Neural cell (in vitro differentiated cells): ENCODE results near the gene CHCHD10. TPM values are rescaled to one million over a fixed set of nuclear protein-coding genes. Genes with fewer than 3 reads are reported as not detected.
A peak's percentile ranks its signal among the peaks of the same experiment; 100 is the strongest.

Source experiments
- H2AFZ ChIP-seq: fragments of 200-600, 300-800 bp; sonication (generic), shearing (Covaris generic); 2 replicates; pipeline ENCODE4 v1.6.0; 2014; ENCODE audit warnings: low read depth, mild to moderate bottlenecking, antibody characterized with exemption, low read length, moderate library complexity
- H3F3A ChIP-seq: fragments of 200-600 bp; shearing (Covaris generic); 2 replicates; pipeline ENCODE4 v1.6.1; 2016; ENCODE audit warnings: mild to moderate bottlenecking, moderate library complexity, mixed read lengths, antibody characterized with exemption, low read length; ENCODE audit not compliant: insufficient read depth, poor library complexity, severe bottlenecking
- H3K27ac ChIP-seq: fragments of 200-600, 300-800 bp; sonication (generic), shearing (Covaris generic); 2 replicates; pipeline ENCODE4 v1.5.1; 2014; ENCODE audit warnings: mild to moderate bottlenecking, low read length, moderate library complexity
- H3K27me3 ChIP-seq: fragments of 300-800, 200-600 bp; sonication (generic), shearing (Covaris generic); 2 replicates; pipeline ENCODE4 v1.6.0; 2014; ENCODE audit warnings: mild to moderate bottlenecking, low read depth, low read length, moderate library complexity; ENCODE audit not compliant: insufficient read depth
- H3K36me3 ChIP-seq: fragments of 300-800, 200-600 bp; sonication (generic), shearing (Covaris generic); 2 replicates; pipeline ENCODE4 v1.5.1; 2014; ENCODE audit warnings: mild to moderate bottlenecking, antibody characterized with exemption, low read length, moderate library complexity; ENCODE audit not compliant: insufficient read depth
- H3K4me2 ChIP-seq: fragments of 300-800, 200-600 bp; sonication (generic), shearing (Covaris generic); 2 replicates; pipeline ENCODE4 v1.6.0; 2014; ENCODE audit warnings: mild to moderate bottlenecking, low read length
- H3K4me3 ChIP-seq: fragments of 300-800, 200-600 bp; sonication (generic), shearing (Covaris generic); 2 replicates; pipeline ENCODE4 v1.5.1; 2014; ENCODE audit warnings: mild to moderate bottlenecking, low read length, moderate library complexity
- H3K79me2 ChIP-seq: fragments of 200-600 bp; shearing (Covaris generic); replicated peaks from 2 replicates; pipeline ENCODE4 v1.6.0; 2014; ENCODE audit warnings: mild to moderate bottlenecking, low read length, moderate library complexity; ENCODE audit not compliant: insufficient read depth
- H3K9ac ChIP-seq: fragments of 300-800, 200-600 bp; sonication (generic), shearing (Covaris generic); 2 replicates; pipeline ENCODE4 v1.6.1; 2016; ENCODE audit warnings: mild to moderate bottlenecking, low read length, mixed read lengths
- H3K9me2 ChIP-seq: fragments of 200-600 bp; shearing (Covaris generic); 2 replicates; pipeline ENCODE4 v1.6.1; 2016; ENCODE audit warnings: mild to moderate bottlenecking, low read length, mixed read lengths; ENCODE audit not compliant: insufficient read depth
- H3K9me3 ChIP-seq: fragments of 200-600, 300-800 bp; sonication (generic), shearing (Covaris generic); 2 replicates; pipeline ENCODE4 v1.6.1; 2016; ENCODE audit warnings: mild to moderate bottlenecking, mixed run types, low read length, moderate library complexity, mixed read lengths
- H4K20me1 ChIP-seq: fragments of 200-600 bp; shearing (Covaris generic); 2 replicates; pipeline ENCODE4 v1.6.1; 2016; ENCODE audit warnings: mild to moderate bottlenecking, mixed run types; ENCODE audit not compliant: insufficient read depth
- EP300 ChIP-seq: fragments of 450-650 bp; conservative IDR thresholded peaks from 2 replicates; pipeline ENCODE4 v1.6.1; 2014; ENCODE audit warnings: antibody characterized with exemption, mild to moderate bottlenecking, moderate library complexity; ENCODE audit not compliant: poor library complexity, severe bottlenecking
- EZH2 ChIP-seq: fragments of 200-600, 300-800 bp; shearing (Covaris generic), sonication (generic); IDR thresholded peaks from 2 replicates; pipeline ENCODE4 v1.6.1; 2014; ENCODE audit warnings: antibody characterized with exemption, low read length, borderline replicate concordance, mild to moderate bottlenecking; ENCODE audit not compliant: insufficient read depth, poor library complexity, severe bottlenecking
- MXI1 ChIP-seq: fragments of 450-650 bp; conservative IDR thresholded peaks from 2 replicates; pipeline ENCODE4 v1.6.1; 2014; ENCODE audit warnings: antibody characterized with exemption, mild to moderate bottlenecking; ENCODE audit not compliant: poor library complexity, severe bottlenecking
- POLR2AphosphoS5 ChIP-seq: IDR thresholded peaks from 2 replicates; pipeline ENCODE4 v1.6.1; 2012
- RAD21 ChIP-seq: fragments of 450-650 bp; conservative IDR thresholded peaks from 2 replicates; pipeline ENCODE4 v1.6.1; 2014; ENCODE audit warnings: antibody characterized with exemption, mild to moderate bottlenecking, moderate library complexity
- SMC3 ChIP-seq: fragments of 450-650 bp; conservative IDR thresholded peaks from 2 replicates; pipeline ENCODE4 v1.6.1; 2014; ENCODE audit warnings: antibody characterized with exemption, mild to moderate bottlenecking, moderate library complexity; ENCODE audit not compliant: poor library complexity
- TAF1 ChIP-seq: IDR thresholded peaks from 2 replicates; pipeline ENCODE4 v1.6.1; 2012; ENCODE audit warnings: low read depth
- polyA plus RNA-seq: library from polyadenylated mRNA; depleted of rRNA; stranded (reverse); fragments of >200 nt; gene quantifications from 2 replicates; pipeline ENCODE4 v1.2.3, GENCODE V29; 2014
- TF ChIP-seq, protein P1 (sequence below): fragments of 450-650 bp; IDR thresholded peaks from 2 replicates; pipeline ENCODE4 v1.5.1; 2014; ENCODE audit warnings: antibody characterized with exemption, mild to moderate bottlenecking, moderate library complexity; ENCODE audit not compliant: poor library complexity, severe bottlenecking
- TF ChIP-seq, protein P2 (sequence below): IDR thresholded peaks from 2 replicates; pipeline ENCODE4 v1.6.1; 2012; ENCODE audit warnings: borderline replicate concordance

CHCHD10 gene
- polyA plus RNA-seq, 1 donor from 2014 or later = not detected

- peak overlapping the region; percentile 33 for H3K4me3 ChIP-seq
- no peaks in the 10 kb centered on the region for H3K79me2 ChIP-seq
- no peak overlapping the region for H3K27ac ChIP-seq
- no peaks in the 10 kb centered on the region for H3K9me2 ChIP-seq
- no peaks in the 10 kb centered on the region for H4K20me1 ChIP-seq
- no peaks in the 10 kb centered on the region for H3K9me3 ChIP-seq
- H3K4me2 ChIP-seq = no peak overlapping the region
- H3F3A ChIP-seq = no peaks in the 10 kb centered on the region
- no peak overlapping the region for H2AFZ ChIP-seq
- peaks cover 9% of the 10 kb centered on the region for H3K27me3 ChIP-seq
- no peak overlapping the region for H3K9ac ChIP-seq
- no peaks in the 10 kb centered on the region for H3K36me3 ChIP-seq
- no peak for TF ChIP-seq MXI1
- TF ChIP-seq, protein P1, sequence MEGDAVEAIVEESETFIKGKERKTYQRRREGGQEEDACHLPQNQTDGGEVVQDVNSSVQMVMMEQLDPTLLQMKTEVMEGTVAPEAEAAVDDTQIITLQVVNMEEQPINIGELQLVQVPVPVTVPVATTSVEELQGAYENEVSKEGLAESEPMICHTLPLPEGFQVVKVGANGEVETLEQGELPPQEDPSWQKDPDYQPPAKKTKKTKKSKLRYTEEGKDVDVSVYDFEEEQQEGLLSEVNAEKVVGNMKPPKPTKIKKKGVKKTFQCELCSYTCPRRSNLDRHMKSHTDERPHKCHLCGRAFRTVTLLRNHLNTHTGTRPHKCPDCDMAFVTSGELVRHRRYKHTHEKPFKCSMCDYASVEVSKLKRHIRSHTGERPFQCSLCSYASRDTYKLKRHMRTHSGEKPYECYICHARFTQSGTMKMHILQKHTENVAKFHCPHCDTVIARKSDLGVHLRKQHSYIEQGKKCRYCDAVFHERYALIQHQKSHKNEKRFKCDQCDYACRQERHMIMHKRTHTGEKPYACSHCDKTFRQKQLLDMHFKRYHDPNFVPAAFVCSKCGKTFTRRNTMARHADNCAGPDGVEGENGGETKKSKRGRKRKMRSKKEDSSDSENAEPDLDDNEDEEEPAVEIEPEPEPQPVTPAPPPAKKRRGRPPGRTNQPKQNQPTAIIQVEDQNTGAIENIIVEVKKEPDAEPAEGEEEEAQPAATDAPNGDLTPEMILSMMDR = no peak
Observed at GRCh38 chr22:23772315-23772648, 4.5 kb upstream of the CHCHD10 start.

GRCh38 chr22:23769321-23769965 lies 1.7 kb upstream of the CHCHD10 start:
- Histone ChIP-seq H2AFZ (no peak overlapping the region), H3K9me2 (no peaks in the 10 kb centered on the region), H3K36me3 (no peaks in the 10 kb centered on the region), H3K27me3 (peaks cover 9% of the 10 kb centered on the region), H3K4me3 (no peak overlapping the region), H3F3A (no peaks in the 10 kb centered on the region), H4K20me1 (no peaks in the 10 kb centered on the region), H3K79me2 (no peaks in the 10 kb centered on the region), H3K4me2 (no peak overlapping the region), H3K9me3 (no peaks in the 10 kb centered on the region), H3K9ac (no peak overlapping the region), H3K27ac (no peak overlapping the region)
- TF ChIP-seq RAD21 = no peak
- no peak for TF ChIP-seq MXI1
- no peak for TF ChIP-seq EZH2
- no peak for TF ChIP-seq TAF1
- TF ChIP-seq SMC3 = no peak

- Histone ChIP-seq H3K27ac (no peak overlapping the region), H3K4me2 (no peak overlapping the region), H3K9ac (peak overlapping the region; percentile 73), H4K20me1 (no peaks in the 10 kb centered on the region), H2AFZ (peak overlapping the region; percentile 87), H3K4me3 (peak overlapping the region; percentile 73), H3K79me2 (no peaks in the 10 kb centered on the region), H3K9me2 (no peaks in the 10 kb centered on the region), H3K27me3 (no peaks in the 10 kb centered on the region), H3K36me3 (no peaks in the 10 kb centered on the region), H3K9me3 (no peaks in the 10 kb centered on the region), H3F3A (no peaks in the 10 kb centered on the region)
- TF ChIP-seq MXI1 (no peak), EP300 (no peak), RAD21 (no peak), TAF1 (no peak), EZH2 (no peak), POLR2AphosphoS5 (no peak), SMC3 (no peak)
- TF ChIP-seq, protein P1 = no peak
- TF ChIP-seq, protein P2, sequence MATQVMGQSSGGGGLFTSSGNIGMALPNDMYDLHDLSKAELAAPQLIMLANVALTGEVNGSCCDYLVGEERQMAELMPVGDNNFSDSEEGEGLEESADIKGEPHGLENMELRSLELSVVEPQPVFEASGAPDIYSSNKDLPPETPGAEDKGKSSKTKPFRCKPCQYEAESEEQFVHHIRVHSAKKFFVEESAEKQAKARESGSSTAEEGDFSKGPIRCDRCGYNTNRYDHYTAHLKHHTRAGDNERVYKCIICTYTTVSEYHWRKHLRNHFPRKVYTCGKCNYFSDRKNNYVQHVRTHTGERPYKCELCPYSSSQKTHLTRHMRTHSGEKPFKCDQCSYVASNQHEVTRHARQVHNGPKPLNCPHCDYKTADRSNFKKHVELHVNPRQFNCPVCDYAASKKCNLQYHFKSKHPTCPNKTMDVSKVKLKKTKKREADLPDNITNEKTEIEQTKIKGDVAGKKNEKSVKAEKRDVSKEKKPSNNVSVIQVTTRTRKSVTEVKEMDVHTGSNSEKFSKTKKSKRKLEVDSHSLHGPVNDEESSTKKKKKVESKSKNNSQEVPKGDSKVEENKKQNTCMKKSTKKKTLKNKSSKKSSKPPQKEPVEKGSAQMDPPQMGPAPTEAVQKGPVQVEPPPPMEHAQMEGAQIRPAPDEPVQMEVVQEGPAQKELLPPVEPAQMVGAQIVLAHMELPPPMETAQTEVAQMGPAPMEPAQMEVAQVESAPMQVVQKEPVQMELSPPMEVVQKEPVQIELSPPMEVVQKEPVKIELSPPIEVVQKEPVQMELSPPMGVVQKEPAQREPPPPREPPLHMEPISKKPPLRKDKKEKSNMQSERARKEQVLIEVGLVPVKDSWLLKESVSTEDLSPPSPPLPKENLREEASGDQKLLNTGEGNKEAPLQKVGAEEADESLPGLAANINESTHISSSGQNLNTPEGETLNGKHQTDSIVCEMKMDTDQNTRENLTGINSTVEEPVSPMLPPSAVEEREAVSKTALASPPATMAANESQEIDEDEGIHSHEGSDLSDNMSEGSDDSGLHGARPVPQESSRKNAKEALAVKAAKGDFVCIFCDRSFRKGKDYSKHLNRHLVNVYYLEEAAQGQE = no peak
Observed at GRCh38 chr22:23767303-23767672, 484 bp downstream of the CHCHD10 start.
